GM11168 (cell line): ENCODE results near the gene SPATC1L.

ENCODE experiments used
- in situ Hi-C: fragments of 300-500 bp; cut with MboI; formaldehyde crosslinking; loops from one replicate; pipeline ENCODE4 v1.12.0; 2022; ENCODE audit warnings: low sequenced_read_pairs; ENCODE audit not compliant: unreplicated experiment

SPATC1L gene

DNA sequence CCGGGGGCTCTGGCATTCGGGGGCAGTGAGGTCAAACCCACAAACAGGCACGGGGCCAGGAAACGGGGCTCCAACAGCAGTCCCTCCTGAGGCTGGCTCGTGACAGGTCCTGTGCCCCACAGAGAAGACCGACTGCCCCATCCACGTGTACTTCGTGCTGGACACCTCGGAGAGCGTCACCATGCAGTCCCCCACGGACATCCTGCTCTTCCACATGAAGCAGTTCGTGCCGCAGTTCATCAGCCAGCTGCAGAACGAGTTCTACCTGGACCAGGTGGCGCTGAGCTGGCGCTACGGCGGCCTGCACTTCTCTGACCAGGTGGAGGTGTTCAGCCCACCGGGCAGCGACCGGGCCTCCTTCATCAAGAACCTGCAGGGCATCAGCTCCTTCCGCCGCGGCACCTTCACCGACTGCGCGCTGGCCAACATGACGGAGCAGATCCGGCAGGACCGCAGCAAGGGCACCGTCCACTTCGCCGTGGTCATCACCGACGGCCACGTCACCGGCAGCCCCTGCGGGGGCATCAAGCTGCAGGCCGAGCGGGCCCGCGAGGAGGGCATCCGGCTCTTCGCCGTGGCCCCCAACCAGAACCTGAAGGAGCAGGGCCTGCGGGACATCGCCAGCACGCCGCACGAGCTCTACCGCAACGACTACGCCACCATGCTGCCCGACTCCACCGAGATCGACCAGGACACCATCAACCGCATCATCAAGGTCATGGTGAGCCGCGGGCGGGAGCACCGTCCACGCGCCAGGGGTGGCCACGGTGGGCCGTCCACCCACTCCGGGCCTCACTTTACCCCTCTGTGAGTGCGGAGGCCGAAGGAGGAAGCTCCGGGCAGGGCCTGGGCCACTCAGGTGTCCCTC, 72.2 kb downstream of the SPATC1L start:
- in situ Hi-C loops, result no loop called here

GRCh38 chr21:46111193-46111571, 73.1 kb downstream of the SPATC1L start:
- in situ Hi-C loops, result no loop called here
